Measurements from ENCODE around the gene WIPI1.

The WIPI1 gene

GRCh38 chr17:68480885-68481284, 23.6 kb upstream of the WIPI1 start:
- no peak overlapping the region for H2BK15ac ChIP-seq (ENCODE audit: low read length)
- H3K36me3 ChIP-seq (replicated peaks in 1 of 2; ENCODE audit: control insufficient read depth in 2 of 2, insufficient read depth in 2 of 2, low read length in 2 of 2), result no peaks in the 10 kb centered on the region
- H3K27ac ChIP-seq (replicated peaks; ENCODE audit: low read length), result no peak overlapping the region
- no peak overlapping the region for H3K4me3 ChIP-seq (ENCODE audit: low read length in 2 of 2)
- H4K91ac ChIP-seq (ENCODE audit: low read depth, low read length, poor library complexity), result no peak overlapping the region
- no peak overlapping the region for H3K18ac ChIP-seq (ENCODE audit: low read length)
- no peak overlapping the region for H3K14ac ChIP-seq (ENCODE audit: low read length)
- no peak overlapping the region for H2AK5ac ChIP-seq (ENCODE audit: low read depth, low read length)
- no peak overlapping the region for H2AFZ ChIP-seq (ENCODE audit: low read length)
- whole genome bisulfite sequencing, 2 donors (ENCODE audit: extremely low coverage in 2 of 2, insufficient read length in 2 of 2, insufficient replicate concordance in 1 of 2), result no CpG with 5 or more reads among the region's 4 CpGs
- no peak overlapping the region for H3K4me2 ChIP-seq (ENCODE audit: insufficient read depth, low read length, poor library complexity, severe bottlenecking)
- no peak for DNase-seq (ENCODE audit: low spot score)
- no peaks in the 10 kb centered on the region for H3K79me1 ChIP-seq (ENCODE audit: low read depth, low read length)
- no peak overlapping the region for H2BK12ac ChIP-seq (ENCODE audit: low read length)
- H3K4ac ChIP-seq (ENCODE audit: low read length), result no peak overlapping the region
- H4K8ac ChIP-seq (ENCODE audit: low read depth, low read length), result no peak overlapping the region
- peaks cover 0 to 7% of the 10 kb centered on the region in 2 donors for H3K4me1 ChIP-seq (ENCODE audit: control insufficient read depth in 2 of 2, insufficient read depth in 1 of 2, low read depth in 1 of 2, low read length in 2 of 2)
- no peak overlapping the region for H3K9ac ChIP-seq (ENCODE audit: low read depth, low read length, poor library complexity)
- H2BK5ac ChIP-seq (ENCODE audit: low read length), result no peak overlapping the region
- no peak overlapping the region for H3K23ac ChIP-seq (ENCODE audit: low read depth, low read length, poor library complexity)
- H2BK120ac ChIP-seq (ENCODE audit: low read depth, low read length), result no peak overlapping the region
- H3K9me3 ChIP-seq (replicated peaks in 1 of 2; ENCODE audit: control insufficient read depth in 2 of 2, insufficient read depth in 1 of 2, low read depth in 1 of 2, low read length in 2 of 2), result no peaks in the 10 kb centered on the region
- H3K27me3 ChIP-seq (ENCODE audit: control insufficient read depth in 3 of 3, insufficient read depth in 3 of 3, low read depth in 1 of 3, low read length in 3 of 3), result no peaks in the 10 kb centered on the region

- no peak overlapping the region for H3K18ac ChIP-seq (ENCODE audit: low read length)
Measured at GRCh38 chr17:68470961-68471360, 13.7 kb upstream of the WIPI1 start.

GRCh38 chr17:68468788-68469187, 11.5 kb upstream of the WIPI1 start:
- Histone ChIP-seq H2AFZ (ENCODE audit: low read length) (no peak overlapping the region), H3K23ac (ENCODE audit: low read depth, low read length, poor library complexity) (no peak overlapping the region), H3K79me1 (ENCODE audit: low read depth, low read length) (no peaks in the 10 kb centered on the region), H2BK15ac (ENCODE audit: low read length) (no peak overlapping the region), H4K8ac (ENCODE audit: low read depth, low read length) (no peak overlapping the region), H3K4ac (ENCODE audit: low read length) (no peak overlapping the region), H3K27ac (replicated peaks; ENCODE audit: low read length) (no peak overlapping the region), H3K14ac (ENCODE audit: low read length) (no peak overlapping the region), H3K4me3 (ENCODE audit: low read length in 2 of 2) (no peak overlapping the region), H3K18ac (ENCODE audit: low read length) (no peak overlapping the region), H3K4me1 (ENCODE audit: control insufficient read depth in 2 of 2, insufficient read depth in 1 of 2, low read depth in 1 of 2, low read length in 2 of 2) (peaks cover 2 to 5% of the 10 kb centered on the region in 2 donors), H3K4me2 (ENCODE audit: insufficient read depth, low read length, poor library complexity, severe bottlenecking) (no peak overlapping the region), H2AK5ac (ENCODE audit: low read depth, low read length) (no peak overlapping the region), H4K91ac (ENCODE audit: low read depth, low read length, poor library complexity) (no peak overlapping the region), H2BK120ac (ENCODE audit: low read depth, low read length) (no peak overlapping the region), H2BK12ac (ENCODE audit: low read length) (no peak overlapping the region), H3K36me3 (replicated peaks in 1 of 2; ENCODE audit: control insufficient read depth in 2 of 2, insufficient read depth in 2 of 2, low read length in 2 of 2) (no peaks in the 10 kb centered on the region), H3K27me3 (ENCODE audit: control insufficient read depth in 3 of 3, insufficient read depth in 3 of 3, low read depth in 1 of 3, low read length in 3 of 3) (no peaks in the 10 kb centered on the region), H3K9me3 (replicated peaks in 1 of 2; ENCODE audit: control insufficient read depth in 2 of 2, insufficient read depth in 1 of 2, low read depth in 1 of 2, low read length in 2 of 2) (peaks cover 0 to 3% of the 10 kb centered on the region in 2 donors), H2BK5ac (ENCODE audit: low read length) (no peak overlapping the region), H3K9ac (ENCODE audit: low read depth, low read length, poor library complexity) (no peak overlapping the region)
- no peak for DNase-seq (ENCODE audit: low spot score)
- no CpG with 5 or more reads among the region's 1 CpG for WGBS, 2 donors (ENCODE audit: extremely low coverage in 2 of 2, insufficient read length in 2 of 2, insufficient replicate concordance in 1 of 2)

More at GRCh38 chr17:68470961-68471360, 13.7 kb upstream of the WIPI1 start:
- Histone ChIP-seq H3K23ac (ENCODE audit: low read depth, low read length, poor library complexity) (no peak overlapping the region), H3K14ac (ENCODE audit: low read length) (no peak overlapping the region), H3K4ac (ENCODE audit: low read length) (no peak overlapping the region), H3K9ac (ENCODE audit: low read depth, low read length, poor library complexity) (no peak overlapping the region), H3K36me3 (replicated peaks in 1 of 2; ENCODE audit: control insufficient read depth in 2 of 2, insufficient read depth in 2 of 2, low read length in 2 of 2) (no peaks in the 10 kb centered on the region), H2AK5ac (ENCODE audit: low read depth, low read length) (no peak overlapping the region), H2BK120ac (ENCODE audit: low read depth, low read length) (no peak overlapping the region), H2BK5ac (ENCODE audit: low read length) (no peak overlapping the region), H3K4me1 (ENCODE audit: control insufficient read depth in 2 of 2, insufficient read depth in 1 of 2, low read depth in 1 of 2, low read length in 2 of 2) (peaks cover 0 to 5% of the 10 kb centered on the region in 2 donors), H4K91ac (ENCODE audit: low read depth, low read length, poor library complexity) (no peak overlapping the region), H2BK12ac (ENCODE audit: low read length) (no peak overlapping the region), H2BK15ac (ENCODE audit: low read length) (no peak overlapping the region), H3K9me3 (replicated peaks in 1 of 2; ENCODE audit: control insufficient read depth in 2 of 2, insufficient read depth in 1 of 2, low read depth in 1 of 2, low read length in 2 of 2) (peaks cover 0 to 3% of the 10 kb centered on the region in 2 donors), H3K4me2 (ENCODE audit: insufficient read depth, low read length, poor library complexity, severe bottlenecking) (no peak overlapping the region), H3K27me3 (ENCODE audit: control insufficient read depth in 3 of 3, insufficient read depth in 3 of 3, low read depth in 1 of 3, low read length in 3 of 3) (no peaks in the 10 kb centered on the region), H3K4me3 (ENCODE audit: low read length in 2 of 2) (no peak overlapping the region), H3K79me1 (ENCODE audit: low read depth, low read length) (no peaks in the 10 kb centered on the region), H3K27ac (replicated peaks; ENCODE audit: low read length) (no peak overlapping the region), H2AFZ (ENCODE audit: low read length) (no peak overlapping the region), H4K8ac (ENCODE audit: low read depth, low read length) (no peak overlapping the region)
- DNase-seq (ENCODE audit: low spot score), result no peak
- WGBS, 2 donors (ENCODE audit: extremely low coverage in 2 of 2, insufficient read length in 2 of 2, insufficient replicate concordance in 1 of 2), result no CpG with 5 or more reads among the region's 1 CpG

GRCh38 chr17:68468334-68468733, 11.0 kb upstream of the WIPI1 start:
- no peak overlapping the region for H4K91ac ChIP-seq (ENCODE audit: low read depth, low read length, poor library complexity)
- peaks cover 0 to 3% of the 10 kb centered on the region in 2 donors for H3K9me3 ChIP-seq (replicated peaks in 1 of 2; ENCODE audit: control insufficient read depth in 2 of 2, insufficient read depth in 1 of 2, low read depth in 1 of 2, low read length in 2 of 2)
- H4K8ac ChIP-seq (ENCODE audit: low read depth, low read length), result no peak overlapping the region
- no CpG with 5 or more reads among the region's 5 CpGs for WGBS, 2 donors (ENCODE audit: extremely low coverage in 2 of 2, insufficient read length in 2 of 2, insufficient replicate concordance in 1 of 2)
- H3K36me3 ChIP-seq (replicated peaks in 1 of 2; ENCODE audit: control insufficient read depth in 2 of 2, insufficient read depth in 2 of 2, low read length in 2 of 2), result no peaks in the 10 kb centered on the region
- no peak overlapping the region for H3K4ac ChIP-seq (ENCODE audit: low read length)
- H2AFZ ChIP-seq (ENCODE audit: low read length), result no peak overlapping the region
- no peak for DNase-seq (ENCODE audit: low spot score)
- no peak overlapping the region for H2BK15ac ChIP-seq (ENCODE audit: low read length)
- no peak overlapping the region for H3K4me2 ChIP-seq (ENCODE audit: insufficient read depth, low read length, poor library complexity, severe bottlenecking)
- H2BK12ac ChIP-seq (ENCODE audit: low read length), result no peak overlapping the region
- no peak overlapping the region for H2BK120ac ChIP-seq (ENCODE audit: low read depth, low read length)
- H3K18ac ChIP-seq (ENCODE audit: low read length), result no peak overlapping the region
- H3K4me3 ChIP-seq (ENCODE audit: low read length in 2 of 2), result no peak overlapping the region
- H2AK5ac ChIP-seq (ENCODE audit: low read depth, low read length), result no peak overlapping the region
- H3K14ac ChIP-seq (ENCODE audit: low read length), result no peak overlapping the region
- no peak overlapping the region for H3K9ac ChIP-seq (ENCODE audit: low read depth, low read length, poor library complexity)
- no peak overlapping the region for H2BK5ac ChIP-seq (ENCODE audit: low read length)
- no peak overlapping the region for H3K23ac ChIP-seq (ENCODE audit: low read depth, low read length, poor library complexity)
- H3K4me1 ChIP-seq (ENCODE audit: control insufficient read depth in 2 of 2, insufficient read depth in 1 of 2, low read depth in 1 of 2, low read length in 2 of 2), result peaks cover 2 to 5% of the 10 kb centered on the region in 2 donors
- H3K27me3 ChIP-seq (ENCODE audit: control insufficient read depth in 3 of 3, insufficient read depth in 3 of 3, low read depth in 1 of 3, low read length in 3 of 3), result no peaks in the 10 kb centered on the region
- H3K79me1 ChIP-seq (ENCODE audit: low read depth, low read length), result no peaks in the 10 kb centered on the region
- H3K27ac ChIP-seq (replicated peaks; ENCODE audit: low read length), result no peak overlapping the region

Measured in neuronal stem cell (in vitro differentiated cells).